Nephron (organoid): Measurements from ENCODE around the gene AKR7A3.
A peak's percentile ranks its signal among the peaks of the same experiment; 100 is the strongest.
"Not testable (repeated sequence)": the region's sequence is repeated elsewhere in the genome, so short reads cannot be mapped to it uniquely, and the experiment has no call there.

Experiments
- H3K27ac Mint-ChIP-seq, 3 experiments: 2 replicates each; pipeline ENCODE4 v1.8.0; 2020; ENCODE audit warnings: mixed read lengths in 3 of 3, mild to moderate bottlenecking in 2 of 3, moderate library complexity in 1 of 3
- H3K27me3 Mint-ChIP-seq: 2 replicates; pipeline ENCODE4 v1.8.0; 2021; ENCODE audit warnings: low read depth, mild to moderate bottlenecking, moderate library complexity, mixed read lengths
- H3K36me3 Mint-ChIP-seq: 2 replicates; pipeline ENCODE4 v1.8.0; 2020; ENCODE audit warnings: low read depth, mixed read lengths
- H3K4me1 Mint-ChIP-seq: 2 replicates; pipeline ENCODE4 v1.8.0; 2020; ENCODE audit warnings: mixed read lengths
- H3K4me3 Mint-ChIP-seq, 3 experiments: 2 replicates each; pipeline ENCODE4 v1.8.0; 2020; ENCODE audit warnings: mild to moderate bottlenecking in 3 of 3, mixed read lengths in 3 of 3, moderate library complexity in 2 of 3
- H3K9me3 Mint-ChIP-seq: 2 replicates; pipeline ENCODE4 v1.8.0; 2020; ENCODE audit warnings: mixed read lengths
- CTCF ChIP-seq, 3 experiments: fragments of 200-600 bp; sonication (generic); IDR thresholded peaks; one replicate each; pipeline ENCODE4 v1.5.0; 2021; ENCODE audit warnings: antibody characterized with exemption in 3 of 3; ENCODE audit not compliant: unreplicated experiment in 3 of 3

The AKR7A3 gene

GRCh38 chr1:19288324-19289241 is at the start of gene AKR7A3:
Gene AKR7A3, minus strand, starts transcription at chr1:19288770. Its CDS starts 61 bp downstream, at chr1:19288709.
- Mint-ChIP-seq H3K4me3 (peak within 1 kb of the TSS; percentile 50 to 78 (median 60)), H3K9me3 (peaks cover 27% of the 10 kb centered on the region), H3K27me3 (peaks cover 25% of the 10 kb centered on the region), H3K36me3 (peaks cover 41% of the 10 kb centered on the region)
- not testable (repeated sequence) for H3K27ac Mint-ChIP-seq, H3K4me1 Mint-ChIP-seq

GRCh38 chr1:19338323-19338762 is 49.8 kb upstream of the AKR7A3 start:
- no peaks in the 10 kb centered on the region for H3K9me3 Mint-ChIP-seq
- H3K4me1 Mint-ChIP-seq: peaks cover 6% of the 10 kb centered on the region
- H3K4me3 Mint-ChIP-seq: no peak overlapping the region
- H3K36me3 Mint-ChIP-seq: peaks cover 16% of the 10 kb centered on the region
- H3K27ac Mint-ChIP-seq: peak overlapping the region in 1 of 3 experiments; percentile 4
- no peaks in the 10 kb centered on the region for H3K27me3 Mint-ChIP-seq
- peak in 2 of 3 experiments; percentile 31 to 39 for TF ChIP-seq CTCF (IDR thresholded peaks at IDR 0.05; ENCODE audit: unreplicated experiment in 3 of 3)

GRCh38 chr1:19337289-19337688 is 48.7 kb upstream of the AKR7A3 start:
- TF ChIP-seq CTCF (IDR thresholded peaks at IDR 0.05; ENCODE audit: unreplicated experiment in 3 of 3): no peak
- Mint-ChIP-seq H3K4me3 (no peak overlapping the region), H3K4me1 (peaks cover 6% of the 10 kb centered on the region), H3K9me3 (no peaks in the 10 kb centered on the region), H3K36me3 (peaks cover 11% of the 10 kb centered on the region), H3K27ac (no peak overlapping the region), H3K27me3 (no peaks in the 10 kb centered on the region)

GRCh38 chr1:19336543-19336942 is 48.0 kb upstream of the AKR7A3 start:
- Mint-ChIP-seq H3K4me3 (no peak overlapping the region), H3K27me3 (no peaks in the 10 kb centered on the region), H3K36me3 (peaks cover 11% of the 10 kb centered on the region), H3K9me3 (no peaks in the 10 kb centered on the region), H3K27ac (no peak overlapping the region), H3K4me1 (peaks cover 6% of the 10 kb centered on the region)
- no peak for TF ChIP-seq CTCF (IDR thresholded peaks at IDR 0.05; ENCODE audit: unreplicated experiment in 3 of 3)

GRCh38 chr1:19333587-19334354 is 45.2 kb upstream of the AKR7A3 start:
- Mint-ChIP-seq H3K27me3 (no peaks in the 10 kb centered on the region), H3K4me3 (no peak overlapping the region), H3K9me3 (no peaks in the 10 kb centered on the region), H3K36me3 (peaks cover 4% of the 10 kb centered on the region), H3K27ac (no peak overlapping the region), H3K4me1 (no peaks in the 10 kb centered on the region)
- no peak for TF ChIP-seq CTCF (IDR thresholded peaks at IDR 0.05; ENCODE audit: unreplicated experiment in 3 of 3)

GRCh38 chr1:19332832-19333231 is 44.3 kb upstream of the AKR7A3 start:
- H3K4me3 Mint-ChIP-seq: no peak overlapping the region
- peaks cover 7% of the 10 kb centered on the region for H3K36me3 Mint-ChIP-seq
- no peak overlapping the region for H3K27ac Mint-ChIP-seq
- no peaks in the 10 kb centered on the region for H3K9me3 Mint-ChIP-seq
- no peak for TF ChIP-seq CTCF (IDR thresholded peaks at IDR 0.05; ENCODE audit: unreplicated experiment in 3 of 3)
- no peaks in the 10 kb centered on the region for H3K27me3 Mint-ChIP-seq
- H3K4me1 Mint-ChIP-seq: no peaks in the 10 kb centered on the region
